HepG2 (cell line): Measurements from ENCODE around the gene CCDC121. TPM values are rescaled to one million over a fixed set of nuclear protein-coding genes. Genes with fewer than 3 reads are reported as not detected.
A peak's percentile ranks its signal among the peaks of the same experiment; 100 is the strongest.

Experiments used
- CHCHD3 ChIP-seq: sonication (generic); formaldehyde crosslinking; IDR thresholded peaks from 2 replicates; pipeline ENCODE4 v1.8.0; 2022; ENCODE audit warnings: mild to moderate bottlenecking, missing genetic modification reagents, moderate library complexity
- E2F1 ChIP-seq: sonication (generic); formaldehyde crosslinking; IDR thresholded peaks from 2 replicates; pipeline ENCODE4 v1.5.0; 2020; ENCODE audit warnings: missing genetic modification reagents
- GABPA ChIP-seq, 2 experiments: IDR thresholded peaks; 2 replicates each; pipeline ENCODE4 v1.6.1; 2011 to 2016; ENCODE audit warnings: low read depth in 2 of 2, low read length in 1 of 2, missing biosample characterization in 1 of 2, missing genetic modification characterization in 1 of 2
- HMG20A ChIP-seq: IDR thresholded peaks from 2 replicates; pipeline ENCODE4 v1.6.1; 2016; ENCODE audit warnings: borderline replicate concordance
- HOXA7 ChIP-seq: sonication (generic); formaldehyde crosslinking; IDR thresholded peaks from 2 replicates; pipeline ENCODE4 v1.8.1; 2022; ENCODE audit warnings: mild to moderate bottlenecking, missing genetic modification reagents, moderate library complexity
- KDM3A ChIP-seq: IDR thresholded peaks from 2 replicates; pipeline ENCODE4 v1.6.1; 2018; ENCODE audit warnings: low read depth, missing compliant biosample characterization
- MAFF ChIP-seq: IDR thresholded peaks from 2 replicates; pipeline ENCODE4 v1.6.1; 2011; ENCODE audit warnings: low read depth, low read length, improper control_type of control experiment
- MEF2D ChIP-seq: sonication (generic); formaldehyde crosslinking; IDR thresholded peaks from 2 replicates; pipeline ENCODE4 v1.5.1; 2020; ENCODE audit warnings: mild to moderate bottlenecking, missing genetic modification reagents
- MTF1 ChIP-seq: sonication (generic); formaldehyde crosslinking; IDR thresholded peaks from 2 replicates; pipeline ENCODE4 v1.5.0; 2020; ENCODE audit warnings: missing genetic modification reagents
- PAF1 ChIP-seq: IDR thresholded peaks from 2 replicates; pipeline ENCODE4 v1.6.1; 2016; ENCODE audit warnings: missing genetic modification reagents, missing compliant biosample characterization
- PCBP1 ChIP-seq: fragments of 200-400 bp; formaldehyde crosslinking; IDR thresholded peaks from 2 replicates; pipeline ENCODE4 v1.6.1; 2017; ENCODE audit warnings: mild to moderate bottlenecking, low read depth, low read length, borderline replicate concordance
- SAP130 ChIP-seq: IDR thresholded peaks from 2 replicates; pipeline ENCODE4 v1.6.1; 2016; ENCODE audit warnings: low read depth
- SIN3A ChIP-seq: IDR thresholded peaks from 2 replicates; pipeline ENCODE4 v1.6.1; 2011; ENCODE audit warnings: low read depth, mild to moderate bottlenecking, control low read depth, low read length, borderline replicate concordance
- SRSF1 ChIP-seq: fragments of 200-400 bp; formaldehyde crosslinking; optimal IDR thresholded peaks from 2 replicates; pipeline ENCODE3; 2017; ENCODE audit warnings: mild to moderate bottlenecking, low read depth, low read length, moderate library complexity
- TEAD3 ChIP-seq: optimal IDR thresholded peaks from 2 replicates; pipeline ENCODE3; 2016; ENCODE audit warnings: borderline replicate concordance
- TEF ChIP-seq: sonication (generic); formaldehyde crosslinking; IDR thresholded peaks from 2 replicates; pipeline ENCODE4 v1.5.0; 2020; ENCODE audit warnings: missing genetic modification reagents
- YEATS4 ChIP-seq: sonication (generic); formaldehyde crosslinking; IDR thresholded peaks from 2 replicates; pipeline ENCODE4 v1.4.0; 2020; ENCODE audit warnings: missing genetic modification reagents, borderline replicate concordance
- YY1 ChIP-seq: IDR thresholded peaks from 2 replicates; pipeline ENCODE4 v1.6.1; 2011; ENCODE audit warnings: low read length, low read depth, moderate library complexity, mild to moderate bottlenecking; ENCODE audit not compliant: insufficient read depth, insufficient replicate concordance
- ZBTB39 ChIP-seq: sonication (generic); formaldehyde crosslinking; IDR thresholded peaks from 2 replicates; pipeline ENCODE4 v1.5.0; 2020; ENCODE audit warnings: missing genetic modification reagents
- ZFP36L2 ChIP-seq: sonication (generic); formaldehyde crosslinking; IDR thresholded peaks from 2 replicates; pipeline ENCODE4 v1.4.0; 2020; ENCODE audit warnings: missing genetic modification reagents
- ZNF10 ChIP-seq: sonication (generic); formaldehyde crosslinking; IDR thresholded peaks from 2 replicates; pipeline ENCODE4 v1.4.0; 2020; ENCODE audit warnings: mild to moderate bottlenecking, low read depth, missing genetic modification reagents, borderline replicate concordance
- ZNF496 ChIP-seq: sonication (generic); formaldehyde crosslinking; IDR thresholded peaks from 2 replicates; pipeline ENCODE4 v1.8.1; 2023; ENCODE audit warnings: mild to moderate bottlenecking, moderate library complexity, missing genetic modification reagents; ENCODE audit not compliant: insufficient replicate concordance
- ZNF674 ChIP-seq: sonication (generic); formaldehyde crosslinking; IDR thresholded peaks from 2 replicates; pipeline ENCODE4 v1.5.0; 2020; ENCODE audit warnings: low read depth, mild to moderate bottlenecking, missing genetic modification reagents
- ZNF773 ChIP-seq: sonication (generic); formaldehyde crosslinking; IDR thresholded peaks from 2 replicates; pipeline ENCODE4 v1.4.0; 2020; ENCODE audit warnings: missing genetic modification reagents, borderline replicate concordance
- ZNF792 ChIP-seq: IDR thresholded peaks from 2 replicates; pipeline ENCODE4 v1.6.1; 2016
- ZSCAN12 ChIP-seq: sonication (generic); formaldehyde crosslinking; IDR thresholded peaks from 2 replicates; pipeline ENCODE4 v1.9.0; 2021; ENCODE audit warnings: mild to moderate bottlenecking, missing genetic modification reagents
- polyA plus RNA-seq, 8 experiments: library from polyadenylated mRNA; depleted of rRNA in 3 of 8; stranded (reverse) in 7 of 8; unstranded in 1 of 8; fragments of >200 nt; fragmentation: Illumina TruSeq in 4 of 8; extraction: Trizol in 4 of 8; gene quantifications; 2 replicates each; pipeline versions ENCODE4 v1.2.1 to v1.2.3, GENCODE V29; 2011 to 2016; ENCODE audit warnings: low read depth in 4 of 8, missing spikeins in 1 of 8, mixed read lengths in 1 of 8; ENCODE audit not compliant: insufficient read depth in 1 of 8
- total RNA-seq, 5 experiments: library from RNA; depleted of rRNA; stranded (reverse); fragments of >200 nt; fragmentation: Illumina TruSeq; extraction: Trizol; gene quantifications; 2 replicates each; pipeline ENCODE4 v1.2.3, GENCODE V29; 2016; ENCODE audit warnings: low read depth in 1 of 5

CCDC121 gene
- total and polyA plus RNA-seq, 2 of the 13 experiments (the other 11 are each of a cell fraction or from before 2014, with no cell fraction given), result 1.9 to 3.0 TPM

GRCh38 chr2:27663285-27664153 lies 34.7 kb upstream of the CCDC121 start, which contains the start of the genes SLC4A1AP and SUPT7L (continued):
- TF ChIP-seq SRSF1 (peak; percentile 62), TEF (CRISPR knock-in tag) (peak; percentile 76), GABPA (IDR thresholded peaks at IDR 0.05; ENCODE audit: low read depth, low read length) (peak; percentile 88), GABPA (CRISPR knock-in tag; IDR thresholded peaks at IDR 0.05; ENCODE audit: low read depth) (peak; percentile 97), E2F1 (CRISPR knock-in tag) (peak; percentile 81), PCBP1 (no peak; the same call in 1 of the 2 replicates), ZNF792 (CRISPR knock-in tag) (peak; percentile 53; the same call in 1 of the 2 replicates), KDM3A (CRISPR knock-in tag) (peak; percentile 80), SAP130 (CRISPR knock-in tag) (peak; percentile 91; the same call in 1 of the 2 replicates), ZFP36L2 (peak; percentile 93; the same call in 1 of the 2 replicates), HMG20A (CRISPR knock-in tag) (peak; percentile 26; the same call in 1 of the 2 replicates), SIN3A (peak; percentile 90; the same call in 1 of the 2 replicates), MEF2D (CRISPR knock-in tag) (peak; percentile 53; the same call in 1 of the 2 replicates), PAF1 (CRISPR knock-in tag) (no peak), MAFF (no peak), HOXA7 (CRISPR knock-in tag) (peak; percentile 73; the same call in 1 of the 2 replicates), TEAD3 (CRISPR knock-in tag) (peak; percentile 73), ZBTB39 (0 out of 2 replicates have a peak, but pooled peaks have one; percentile 44), ZNF10 (CRISPR knock-in tag) (no peak), MTF1 (peak; percentile 81), YY1 (peak; percentile 93), ZSCAN12 (peak; percentile 55; the same call in 1 of the 2 replicates), YEATS4 (CRISPR knock-in tag) (peak; percentile 100), ZNF773 (CRISPR knock-in tag) (peak; percentile 68; the same call in 1 of the 2 replicates), CHCHD3 (peak; percentile 94), ZNF674 (CRISPR knock-in tag) (no peak), ZNF496 (CRISPR knock-in tag) (no peak)
